Mesothelial cell of epicardium (in vitro differentiated cells): ENCODE measurements around the gene IL23A. TPM values are rescaled to one million over a fixed set of nuclear protein-coding genes. Genes with fewer than 3 reads are reported as not detected.
A peak's percentile ranks its signal among the peaks of the same experiment; 100 is the strongest.

Experiments
- DNase-seq, 2 experiments: peaks; one replicate each; pipeline ENCODE4 v3.0.0; 2021; ENCODE audit warnings: low spot score in 2 of 2; ENCODE audit not compliant: unreplicated experiment in 2 of 2
- H3K27ac Mint-ChIP-seq: 2 replicates; pipeline ENCODE4 v1.8.0; 2021; ENCODE audit warnings: mixed read lengths
- H3K27me3 Mint-ChIP-seq: 2 replicates; pipeline ENCODE4 v1.8.0; 2021; ENCODE audit warnings: low read depth, mixed read lengths
- H3K36me3 Mint-ChIP-seq: 2 replicates; pipeline ENCODE4 v1.8.0; 2021; ENCODE audit warnings: mixed read lengths
- H3K4me1 Mint-ChIP-seq: 2 replicates; pipeline ENCODE4 v1.8.0; 2021; ENCODE audit warnings: mixed read lengths
- H3K4me3 Mint-ChIP-seq: 2 replicates; pipeline ENCODE4 v1.8.0; 2021; ENCODE audit warnings: mild to moderate bottlenecking, moderate library complexity, mixed read lengths
- H3K9me3 Mint-ChIP-seq: 2 replicates; pipeline ENCODE4 v1.8.0; 2021; ENCODE audit warnings: mixed read lengths
- CTCF ChIP-seq: fragments of 200-600 bp; sonication (generic); IDR thresholded peaks from one replicate; pipeline ENCODE4 v1.5.0; 2021; ENCODE audit warnings: antibody characterized with exemption; ENCODE audit not compliant: unreplicated experiment
- total RNA-seq: library from RNA; stranded (reverse); gene quantifications from 3 replicates; pipeline ENCODE4 v1.2.1, GENCODE V29; 2021

Gene IL23A
- total RNA-seq, 1 donor from 2014 or later = 0.76 TPM

- DNase-seq = no peak
- Mint-ChIP-seq H3K4me3 (no peak overlapping the region), H3K36me3 (peaks cover 43% of the 10 kb centered on the region), H3K27me3 (no peaks in the 10 kb centered on the region), H3K27ac (no peak overlapping the region), H3K9me3 (no peaks in the 10 kb centered on the region), H3K4me1 (no peaks in the 10 kb centered on the region)
- TF ChIP-seq CTCF = no peak
Measured at GRCh38 chr12:56348776-56349175, 10.1 kb downstream of the IL23A start.

GRCh38 chr12:56350662-56351061 lies 12.0 kb downstream of the IL23A start:
- H3K4me1 Mint-ChIP-seq = no peaks in the 10 kb centered on the region
- no peak for TF ChIP-seq CTCF
- H3K4me3 Mint-ChIP-seq = no peak overlapping the region
- H3K27me3 Mint-ChIP-seq = no peaks in the 10 kb centered on the region
- H3K9me3 Mint-ChIP-seq = no peaks in the 10 kb centered on the region
- peaks cover 36% of the 10 kb centered on the region for H3K36me3 Mint-ChIP-seq
- H3K27ac Mint-ChIP-seq = no peak overlapping the region
- DNase-seq = no peak

- no peak for DNase-seq
- peaks cover 34% of the 10 kb centered on the region for H3K36me3 Mint-ChIP-seq
- H3K27me3 Mint-ChIP-seq = no peaks in the 10 kb centered on the region
Measured at GRCh38 chr12:56351325-56351724, 12.6 kb downstream of the IL23A start.

GRCh38 chr12:56358836-56359532 lies 20.3 kb downstream of the IL23A start:
- Mint-ChIP-seq H3K27ac (peak overlapping the region; percentile 99), H3K27me3 (peaks cover 4% of the 10 kb centered on the region), H3K4me3 (peak overlapping the region; percentile 93), H3K36me3 (peaks cover 6% of the 10 kb centered on the region), H3K9me3 (no peaks in the 10 kb centered on the region), H3K4me1 (peaks cover 13% of the 10 kb centered on the region)
- no peak for DNase-seq
- TF ChIP-seq CTCF = no peak

More at GRCh38 chr12:56351325-56351724, 12.6 kb downstream of the IL23A start:
- TF ChIP-seq CTCF = no peak
- no peaks in the 10 kb centered on the region for H3K4me1 Mint-ChIP-seq
- H3K4me3 Mint-ChIP-seq = no peak overlapping the region
- H3K27ac Mint-ChIP-seq = no peak overlapping the region
- no peaks in the 10 kb centered on the region for H3K9me3 Mint-ChIP-seq

GRCh38 chr12:56359851-56360767 lies 21.4 kb downstream of the IL23A start, which contains the start of gene STAT2:
TSS of gene STAT2 (minus strand) at chr12:56360107. CDS start at chr12:56356571, 3,536 bp downstream.
- Mint-ChIP-seq H3K36me3 (peaks cover 6% of the 10 kb centered on the region), H3K4me1 (peaks cover 13% of the 10 kb centered on the region), H3K4me3 (peak within 1 kb of the TSS; percentile 93), H3K27ac (peak within 1 kb of the TSS; percentile 99), H3K9me3 (no peaks in the 10 kb centered on the region), H3K27me3 (peaks cover 9% of the 10 kb centered on the region)
- no peak for TF ChIP-seq CTCF
- DNase-seq = peak; percentile 95 to 98
